K562 (cell line): ENCODE results near the gene TEPSIN. TPM values are rescaled to one million over a fixed set of nuclear protein-coding genes. Genes with fewer than 3 reads are reported as not detected.

Experiments
- ATAC-seq: fragments of 200-7000 bp; cut with Tn5 transposase; 3 replicates; pipeline ENCODE4 v1.9.1; 2020; ENCODE audit warnings: moderate library complexity
- BruUV-seq: library from RNA; stranded (reverse); fragments of 400-500 nt; replicated peaks from 2 replicates; lab custom pipeline; 2021; lab: Mats Ljungman, UMichigan
- CTCF ChIA-PET: fragments of 300-600 bp; formaldehyde crosslinking; extraction: SDS; loops from one replicate; lab custom pipeline; 2021; ENCODE audit warnings: low intra/inter-chr PET ratio; lab: Yijun Ruan, JAX
- POLR2A ChIA-PET: fragments of 300-600, 350-650 bp; sonication (Branson Sonifier 250); formaldehyde crosslinking; extraction: SDS; loops from one replicate; lab custom pipeline; 2021; ENCODE audit warnings: antibody characterized with exemption, inconsistent platforms; lab: Yijun Ruan, JAX
- DNase-seq, 4 experiments: peaks; one replicate each; pipeline versions ENCODE4 v3.0.0 to v3.0.0-alpha.2; 2011 to 2018; ENCODE audit warnings: low spot score in 3 of 4, mixed read lengths in 3 of 4; ENCODE audit errors: extremely low read depth in 1 of 4
- FAIRE-seq: peaks from 2 replicates; lab custom pipeline; 2011; peaks lifted over from hg19 to GRCh38; lab: Jason Lieb, UNC
- H2AFZ ChIP-seq: 2 replicates; pipeline ENCODE4 v1.6.0; 2011; ENCODE audit warnings: low read depth, low read length, control low read depth, inconsistent platforms
- H3K27ac ChIP-seq: fragments of 200-600 bp; 3 replicates; pipeline ENCODE4 v1.8.0; 2011; ENCODE audit warnings: low read depth, mild to moderate bottlenecking, control low read depth, inconsistent platforms, low read length, moderate library complexity, mixed read lengths; ENCODE audit errors: extremely low read depth
- H3K27me3 ChIP-seq, 2 experiments: fragments of 300-600 bp in 1 of 2; 2 replicates in 1 of 2; 3 replicates in 1 of 2; pipeline versions ENCODE4 v1.6.0 to v1.8.0; 2011; ENCODE audit warnings: inconsistent platforms in 2 of 2, low read length in 2 of 2, mild to moderate bottlenecking in 1 of 2, mixed read lengths in 1 of 2, moderate library complexity in 1 of 2; ENCODE audit not compliant: control insufficient read depth in 2 of 2, insufficient read depth in 2 of 2
- H3K36me3 ChIP-seq: fragments of 300-600 bp; 3 replicates; pipeline ENCODE4 v1.8.0; 2011; ENCODE audit warnings: mild to moderate bottlenecking, low read length, inconsistent platforms; ENCODE audit not compliant: control insufficient read depth, insufficient read depth
- H3K4me1 ChIP-seq, 2 experiments: fragments of 200-600 bp in 1 of 2; replicated peaks in 1 of 2; 2 replicates in 1 of 2; 3 replicates in 1 of 2; pipeline versions ENCODE4 v1.5.1 to v1.8.0; 2011; ENCODE audit warnings: inconsistent platforms in 2 of 2, low read length in 2 of 2, mild to moderate bottlenecking in 1 of 2, mixed read lengths in 1 of 2, moderate library complexity in 1 of 2; ENCODE audit not compliant: control insufficient read depth in 2 of 2, insufficient read depth in 2 of 2
- H3K4me2 ChIP-seq: 2 replicates; pipeline ENCODE4 v1.6.1; 2011; ENCODE audit warnings: low read length, control low read depth, inconsistent platforms, mixed read lengths; ENCODE audit not compliant: insufficient read depth
- H3K4me3 ChIP-seq: fragments of 200-600 bp; sonication (generic), shearing (Covaris generic); 2 replicates; pipeline ENCODE4 v1.5.1; 2016; ENCODE audit warnings: control low read depth, inconsistent platforms
- H3K79me2 ChIP-seq: fragments of 200-600 bp; 3 replicates; pipeline ENCODE4 v1.8.0; 2011; ENCODE audit warnings: low read length, inconsistent platforms; ENCODE audit not compliant: control insufficient read depth, insufficient read depth
- H3K9ac ChIP-seq, 2 experiments: 2 replicates each; pipeline versions ENCODE4 v1.6.0 to v1.6.1; 2011; ENCODE audit warnings: low read depth in 2 of 2, low read length in 2 of 2, control low read depth in 1 of 2, inconsistent platforms in 1 of 2, mild to moderate bottlenecking in 1 of 2, mixed read lengths in 1 of 2; ENCODE audit not compliant: insufficient read depth in 1 of 2
- H3K9me1 ChIP-seq: one replicate; pipeline ENCODE4 v1.6.0; 2011; ENCODE audit warnings: inconsistent platforms, mild to moderate bottlenecking, low read length, moderate library complexity; ENCODE audit not compliant: control insufficient read depth, insufficient read depth
- H3K9me3 ChIP-seq: replicated peaks from 2 replicates; pipeline ENCODE4 v1.5.1; 2011; ENCODE audit warnings: low read depth, low read length, inconsistent platforms; ENCODE audit not compliant: control insufficient read depth, insufficient read depth
- H4K20me1 ChIP-seq: replicated peaks from 2 replicates; pipeline ENCODE4 v1.6.1; 2011; ENCODE audit warnings: low read length, inconsistent platforms, mixed read lengths; ENCODE audit not compliant: control insufficient read depth, insufficient read depth
- MCM2 ChIP-seq: fragments of 450-650 bp; IDR thresholded peaks from 2 replicates; pipeline ENCODE4 v1.6.1; 2017; ENCODE audit warnings: low read depth, mild to moderate bottlenecking
- MEF2A ChIP-seq: IDR thresholded peaks from 2 replicates; pipeline ENCODE4 v1.6.1; 2011; ENCODE audit warnings: low read depth, mild to moderate bottlenecking, low read length, moderate library complexity; ENCODE audit not compliant: control insufficient read depth
- POLR2G ChIP-seq: fragments of 200-400 bp; formaldehyde crosslinking; IDR thresholded peaks from 2 replicates; pipeline ENCODE4 v1.6.1; 2017; ENCODE audit warnings: low read depth, mild to moderate bottlenecking, antibody characterized with exemption, low read length, moderate library complexity
- THRB ChIP-seq: fragments of 450-650 bp; formaldehyde crosslinking; conservative IDR thresholded peaks from 2 replicates; pipeline ENCODE4 v1.4.0; 2022; ENCODE audit warnings: mild to moderate bottlenecking, missing genetic modification characterization
- WGBS: fragments of 100-300 bp; shearing (Covaris generic); methylation state at CpG from one replicate; pipeline ENCODE4 v1.1.6; 2016; ENCODE audit warnings: low coverage, mixed read lengths; ENCODE audit not compliant: insufficient coverage; ENCODE audit errors: missing lambda C conversion rate; 5-methylcytosine and 5-hydroxymethylcytosine counted together
- in situ Hi-C: fragments of 300-500 bp; cut with MboI; formaldehyde crosslinking; loops from 4 replicates; pipeline ENCODE4 v1.15.0; 2018; ENCODE audit warnings: inconsistent platforms, mixed read lengths
- intact Hi-C: fragments of 100-400 bp; cut with micrococcal nuclease; formaldehyde crosslinking; loops from 2 replicates; pipeline ENCODE4 v1.14.2; 2022
- polyA plus RNA-seq, 8 experiments: library from polyadenylated mRNA; depleted of rRNA in 4 of 8; stranded (reverse) in 5 of 8; unstranded in 3 of 8; fragments of >200 nt; fragmentation: Nextera tagmentation in 2 of 8; fragmentation: Illumina TruSeq in 1 of 8; extraction: Ambion mirVana in 2 of 8; extraction: Trizol in 1 of 8; gene quantifications; 2 replicates each; pipeline versions ENCODE4 v1.2.1 to v1.2.3, GENCODE V29; 2011 to 2014; ENCODE audit warnings: inconsistent platforms in 1 of 8, missing spikeins in 1 of 8
- total RNA-seq, 7 experiments: library from RNA; depleted of rRNA in 6 of 7; stranded (reverse); fragments of >200 nt in 6 of 7; fragmentation: Illumina TruSeq in 2 of 7; extraction: Trizol in 2 of 7; gene quantifications; 2 replicates each; pipeline versions ENCODE4 v1.2.1 to v1.2.3, GENCODE V29; 2011 to 2021; ENCODE audit warnings: low replicate concordance in 1 of 7
- TF ChIP-seq, protein P1 (sequence below): fragments of 450-650 bp; IDR thresholded peaks from 2 replicates; pipeline ENCODE4 v1.6.1; 2017; ENCODE audit warnings: antibody characterized with exemption, mild to moderate bottlenecking
- TF ChIP-seq, protein P2 (sequence below): fragments of 250-450 bp; sonication (Bioruptor Pico); IDR thresholded peaks from 2 replicates; pipeline ENCODE4 v1.8.0; 2021; ENCODE audit warnings: mild to moderate bottlenecking, moderate library complexity

TEPSIN gene
- total and polyA plus RNA-seq, 9 of the 15 experiments (the other 6 are each of a cell fraction or from before 2014, with no cell fraction given): 0.80 to 29.8 (median 5.3) TPM

DNA sequence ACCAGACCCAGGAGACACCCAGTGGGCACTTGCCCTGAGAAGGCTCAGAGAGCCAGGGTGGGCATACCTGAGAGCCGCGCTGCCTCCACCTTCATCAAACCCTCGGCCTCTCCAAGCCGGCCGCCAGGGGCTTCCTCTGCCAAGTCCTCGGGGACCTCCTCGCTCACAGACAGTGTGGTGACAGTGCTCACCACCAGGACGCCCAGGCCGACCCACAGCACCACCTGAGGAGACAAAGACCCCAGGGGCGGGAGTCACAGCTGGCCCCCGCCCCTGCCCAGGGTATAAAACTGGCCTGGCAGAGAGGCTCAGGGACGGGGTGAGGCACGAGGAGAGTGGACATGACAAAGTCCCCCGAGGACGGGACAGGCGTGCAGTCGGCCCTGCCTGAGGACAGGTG, 21.3 kb upstream of the TEPSIN start (continued):
- TF ChIP-seq, protein P1, sequence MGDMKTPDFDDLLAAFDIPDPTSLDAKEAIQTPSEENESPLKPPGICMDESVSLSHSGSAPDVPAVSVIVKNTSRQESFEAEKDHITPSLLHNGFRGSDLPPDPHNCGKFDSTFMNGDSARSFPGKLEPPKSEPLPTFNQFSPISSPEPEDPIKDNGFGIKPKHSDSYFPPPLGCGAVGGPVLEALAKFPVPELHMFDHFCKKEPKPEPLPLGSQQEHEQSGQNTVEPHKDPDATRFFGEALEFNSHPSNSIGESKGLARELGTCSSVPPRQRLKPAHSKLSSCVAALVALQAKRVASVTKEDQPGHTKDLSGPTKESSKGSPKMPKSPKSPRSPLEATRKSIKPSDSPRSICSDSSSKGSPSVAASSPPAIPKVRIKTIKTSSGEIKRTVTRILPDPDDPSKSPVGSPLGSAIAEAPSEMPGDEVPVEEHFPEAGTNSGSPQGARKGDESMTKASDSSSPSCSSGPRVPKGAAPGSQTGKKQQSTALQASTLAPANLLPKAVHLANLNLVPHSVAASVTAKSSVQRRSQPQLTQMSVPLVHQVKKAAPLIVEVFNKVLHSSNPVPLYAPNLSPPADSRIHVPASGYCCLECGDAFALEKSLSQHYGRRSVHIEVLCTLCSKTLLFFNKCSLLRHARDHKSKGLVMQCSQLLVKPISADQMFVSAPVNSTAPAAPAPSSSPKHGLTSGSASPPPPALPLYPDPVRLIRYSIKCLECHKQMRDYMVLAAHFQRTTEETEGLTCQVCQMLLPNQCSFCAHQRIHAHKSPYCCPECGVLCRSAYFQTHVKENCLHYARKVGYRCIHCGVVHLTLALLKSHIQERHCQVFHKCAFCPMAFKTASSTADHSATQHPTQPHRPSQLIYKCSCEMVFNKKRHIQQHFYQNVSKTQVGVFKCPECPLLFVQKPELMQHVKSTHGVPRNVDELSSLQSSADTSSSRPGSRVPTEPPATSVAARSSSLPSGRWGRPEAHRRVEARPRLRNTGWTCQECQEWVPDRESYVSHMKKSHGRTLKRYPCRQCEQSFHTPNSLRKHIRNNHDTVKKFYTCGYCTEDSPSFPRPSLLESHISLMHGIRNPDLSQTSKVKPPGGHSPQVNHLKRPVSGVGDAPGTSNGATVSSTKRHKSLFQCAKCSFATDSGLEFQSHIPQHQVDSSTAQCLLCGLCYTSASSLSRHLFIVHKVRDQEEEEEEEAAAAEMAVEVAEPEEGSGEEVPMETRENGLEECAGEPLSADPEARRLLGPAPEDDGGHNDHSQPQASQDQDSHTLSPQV: no peak
- no peak for TF ChIP-seq MCM2
- TF ChIP-seq THRB (CRISPR knock-in tag): no peak
- no peak for TF ChIP-seq MEF2A

GRCh38 chr17:81259058-81259605, 20.3 kb upstream of the TEPSIN start:
- Histone ChIP-seq H3K4me3 (no peak overlapping the region), H3K4me1 (peaks cover 0 to 50% of the 10 kb centered on the region in 2 experiments; a peak in 2 of 5 replicates), H3K9me3 (no peaks in the 10 kb centered on the region), H3K27me3 (no peaks in the 10 kb centered on the region), H3K27ac (no peak overlapping the region), H4K20me1 (no peaks in the 10 kb centered on the region; the same call in 1 of the 2 replicates), H2AFZ (no peak overlapping the region), H3K9ac (no peak overlapping the region; a peak in 1 of 4 replicates), H3K79me2 (no peaks in the 10 kb centered on the region), H3K9me1 (no peaks in the 10 kb centered on the region), H3K36me3 (peaks cover 53% of the 10 kb centered on the region; the same call in 2 of the 3 replicates), H3K4me2 (no peak overlapping the region)
- WGBS: 93% methylated on average over 14 of the region's 23 CpGs
- peak; percentile 29 for TF ChIP-seq POLR2G
- TF ChIP-seq, protein P2, sequence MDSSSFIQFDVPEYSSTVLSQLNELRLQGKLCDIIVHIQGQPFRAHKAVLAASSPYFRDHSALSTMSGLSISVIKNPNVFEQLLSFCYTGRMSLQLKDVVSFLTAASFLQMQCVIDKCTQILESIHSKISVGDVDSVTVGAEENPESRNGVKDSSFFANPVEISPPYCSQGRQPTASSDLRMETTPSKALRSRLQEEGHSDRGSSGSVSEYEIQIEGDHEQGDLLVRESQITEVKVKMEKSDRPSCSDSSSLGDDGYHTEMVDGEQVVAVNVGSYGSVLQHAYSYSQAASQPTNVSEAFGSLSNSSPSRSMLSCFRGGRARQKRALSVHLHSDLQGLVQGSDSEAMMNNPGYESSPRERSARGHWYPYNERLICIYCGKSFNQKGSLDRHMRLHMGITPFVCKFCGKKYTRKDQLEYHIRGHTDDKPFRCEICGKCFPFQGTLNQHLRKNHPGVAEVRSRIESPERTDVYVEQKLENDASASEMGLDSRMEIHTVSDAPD (CRISPR knock-in tag): no peak
- FAIRE-seq (no peak), DNase-seq (no peak), ATAC-seq (no peak)
- intact Hi-C loops: no loop called here
- CTCF ChIA-PET: no interaction called here
- no TSS peak for BruUV-seq
- POLR2A ChIA-PET: interaction anchor here (0.5 to 0.7 kb wide), 2 partner anchors 30 to 248 kb away, joined by 3 read pairs; no protein-coding TSS in a partner anchor
- in situ Hi-C loops: no loop called here
